ENCODE measurements around the gene FLAD1. TPM values are rescaled to one million over a fixed set of nuclear protein-coding genes. Genes with fewer than 3 reads are reported as not detected.
A peak's percentile ranks its signal among the peaks of the same experiment; 100 is the strongest.

FLAD1 gene
- total RNA-seq, 1 experiment from 2014 or later, result 23.7 TPM

DNA sequence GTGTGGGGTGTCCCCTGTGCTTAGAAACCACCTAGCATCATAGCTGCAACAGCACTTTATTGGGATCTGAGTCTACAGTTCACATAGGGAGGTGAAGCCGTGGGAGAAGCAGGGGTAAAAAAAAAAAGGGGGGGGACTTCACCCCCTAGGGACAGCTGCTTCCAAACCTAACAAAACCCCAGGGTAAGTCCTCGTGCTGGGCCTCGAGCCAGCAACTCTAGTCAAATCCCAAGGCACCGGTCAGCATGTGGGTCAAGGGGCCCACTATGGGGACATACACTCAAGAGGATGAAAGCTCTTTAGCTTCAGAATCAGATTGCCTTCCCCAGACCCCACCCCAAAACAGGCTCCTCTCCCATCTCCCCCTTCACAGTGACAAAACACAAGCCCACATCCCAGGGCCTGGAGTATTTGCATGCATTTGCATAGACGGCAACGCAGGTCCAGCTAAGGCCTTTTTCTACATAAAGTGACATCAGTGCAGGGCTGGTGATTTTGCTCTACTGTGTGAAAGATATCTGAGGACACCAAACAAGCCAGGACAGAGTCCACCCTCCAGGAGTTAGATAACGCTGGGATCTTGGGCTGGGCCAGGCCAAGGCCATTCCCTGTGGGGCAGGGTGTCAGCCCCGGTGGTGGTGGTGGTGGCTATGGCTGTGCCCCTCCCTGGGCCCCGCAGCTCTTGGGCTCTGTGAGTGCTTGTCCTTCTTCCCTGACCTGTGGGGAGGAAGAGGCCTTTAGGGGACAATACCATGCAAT is 38.6 kb upstream of the FLAD1 start:
- no peaks in the 10 kb centered on the region for H3K36me3 ChIP-seq
- no peak overlapping the region for H3K4me3 ChIP-seq
- H3K9me3 ChIP-seq (replicated peaks), result no peaks in the 10 kb centered on the region
- no peaks in the 10 kb centered on the region for H3K27me3 ChIP-seq (replicated peaks)
- H3K27ac ChIP-seq, result no peak overlapping the region
- H3K4me1 ChIP-seq (replicated peaks), result no peaks in the 10 kb centered on the region
- DNase-seq (ENCODE audit: low read depth in 1 of 2, low spot score in 2 of 2), result no peak

DNA sequence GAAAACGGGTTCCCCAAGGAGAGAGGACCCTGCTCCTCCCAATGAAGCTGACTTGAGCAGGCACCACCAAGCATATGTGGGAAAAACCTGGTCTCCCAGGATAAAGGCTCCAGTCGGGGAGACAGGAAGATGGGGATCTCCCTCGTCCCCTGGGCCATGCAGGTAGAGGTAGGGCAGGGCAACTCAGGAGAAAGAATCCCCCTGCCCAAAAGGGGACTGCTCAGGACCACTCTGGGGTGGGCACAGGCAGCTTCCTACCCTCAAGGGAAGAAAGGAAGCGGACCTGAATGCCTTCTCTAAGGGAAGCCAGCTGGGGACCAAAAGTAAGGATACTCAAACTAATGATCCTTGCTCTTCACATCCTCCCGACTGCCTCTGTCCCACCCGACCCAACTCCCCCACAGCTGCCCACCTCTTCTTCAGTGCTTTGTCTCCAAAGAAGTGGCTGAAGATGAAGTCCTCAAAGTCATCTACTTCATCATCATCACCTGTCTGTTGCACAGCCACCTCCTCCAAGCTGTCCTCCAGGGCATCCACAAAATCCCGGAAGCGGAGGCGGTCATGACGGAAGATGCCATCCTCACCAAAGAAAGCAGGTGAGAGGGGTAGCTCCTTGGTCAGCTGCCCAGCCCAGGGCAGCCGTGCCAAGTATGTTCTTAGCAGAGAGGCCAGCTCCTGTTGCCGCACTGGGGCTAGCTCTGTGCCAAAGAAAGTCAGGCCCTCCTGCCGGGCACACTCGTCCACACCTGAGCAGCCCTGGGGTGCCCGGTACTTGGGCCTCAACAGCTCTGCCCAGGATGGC is 37.8 kb upstream of the FLAD1 start:
- Histone ChIP-seq H3K4me3 (no peak overlapping the region), H3K27me3 (replicated peaks) (no peaks in the 10 kb centered on the region), H3K36me3 (no peaks in the 10 kb centered on the region), H3K27ac (no peak overlapping the region), H3K9me3 (replicated peaks) (no peaks in the 10 kb centered on the region), H3K4me1 (replicated peaks) (no peaks in the 10 kb centered on the region)
- DNase-seq (ENCODE audit: low read depth in 1 of 2, low spot score in 2 of 2), result no peak

DNA sequence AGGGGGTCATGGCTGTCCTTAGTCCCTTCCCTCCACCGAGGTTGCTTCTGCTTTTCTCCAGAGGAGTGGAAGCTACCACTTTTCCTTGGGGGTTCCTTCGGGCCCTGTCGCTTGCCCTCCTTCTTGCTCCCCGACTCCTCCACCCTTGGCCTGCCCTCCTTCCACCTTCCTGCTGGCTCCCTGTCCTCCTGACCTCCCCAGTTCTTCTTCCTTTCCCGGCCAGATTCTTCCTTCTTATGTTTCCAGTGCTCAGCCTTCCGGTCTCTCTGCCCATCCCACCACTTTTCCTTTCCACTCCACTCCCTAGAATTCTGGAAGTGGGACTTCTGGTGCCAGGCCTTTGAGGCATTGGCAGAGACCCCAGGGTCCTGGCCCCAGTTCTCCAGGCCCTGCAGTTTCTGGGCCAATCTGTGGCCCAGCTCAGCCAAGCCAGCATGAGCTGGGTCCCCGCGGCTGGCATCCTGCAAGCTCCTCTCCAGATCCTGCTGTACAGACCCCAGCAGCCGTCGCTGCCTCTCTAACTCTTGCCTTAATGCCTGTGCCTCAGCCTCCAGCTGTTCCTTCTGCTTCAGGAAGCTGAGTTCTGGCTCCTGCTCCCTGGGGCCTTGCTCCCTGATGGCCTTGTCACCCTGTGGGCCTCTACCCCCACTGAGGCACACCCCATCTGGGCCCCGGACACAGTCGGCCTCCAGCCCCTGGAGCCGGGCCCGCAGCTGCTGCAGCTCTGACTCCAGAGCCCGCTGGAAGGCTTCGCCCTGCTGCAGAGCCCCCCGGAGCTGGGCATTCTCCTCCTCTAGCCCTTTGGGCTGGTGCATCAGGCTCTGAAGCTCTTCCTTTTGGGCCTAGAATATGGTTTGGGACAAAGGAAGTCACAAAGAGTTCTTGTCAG is 36.9 kb upstream of the FLAD1 start:
- no peak overlapping the region for H3K4me3 ChIP-seq
- H3K4me1 ChIP-seq (replicated peaks), result no peaks in the 10 kb centered on the region
- no peak for DNase-seq (ENCODE audit: low read depth in 1 of 2, low spot score in 2 of 2)
- H3K27me3 ChIP-seq (replicated peaks), result no peaks in the 10 kb centered on the region
- H3K9me3 ChIP-seq (replicated peaks), result no peaks in the 10 kb centered on the region
- no peak overlapping the region for H3K27ac ChIP-seq
- no peaks in the 10 kb centered on the region for H3K36me3 ChIP-seq

DNA sequence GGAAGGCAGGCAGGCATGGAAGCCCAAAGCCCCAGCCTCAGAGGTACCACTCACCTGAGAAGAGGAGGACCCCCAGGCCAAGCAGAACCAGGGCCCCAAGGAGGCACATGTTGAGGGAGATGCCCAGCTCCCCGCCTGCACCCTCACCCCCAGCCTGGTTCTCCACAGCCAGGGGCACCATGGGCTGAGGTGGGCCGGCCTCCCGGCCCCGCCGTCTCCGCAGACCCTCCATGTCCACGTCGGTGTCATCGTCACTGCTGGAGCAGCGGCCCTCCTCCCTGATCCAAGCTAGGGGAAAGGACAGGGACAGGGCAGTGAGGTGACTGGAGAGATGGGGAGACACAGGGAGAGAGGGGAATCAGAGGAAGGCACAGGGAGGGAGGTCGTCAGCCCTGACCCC is 35.1 kb upstream of the FLAD1 start:
- Histone ChIP-seq H3K4me3 (no peak overlapping the region), H3K4me1 (replicated peaks) (no peaks in the 10 kb centered on the region)
- no peak for DNase-seq (ENCODE audit: low read depth in 1 of 2, low spot score in 2 of 2)

DNA sequence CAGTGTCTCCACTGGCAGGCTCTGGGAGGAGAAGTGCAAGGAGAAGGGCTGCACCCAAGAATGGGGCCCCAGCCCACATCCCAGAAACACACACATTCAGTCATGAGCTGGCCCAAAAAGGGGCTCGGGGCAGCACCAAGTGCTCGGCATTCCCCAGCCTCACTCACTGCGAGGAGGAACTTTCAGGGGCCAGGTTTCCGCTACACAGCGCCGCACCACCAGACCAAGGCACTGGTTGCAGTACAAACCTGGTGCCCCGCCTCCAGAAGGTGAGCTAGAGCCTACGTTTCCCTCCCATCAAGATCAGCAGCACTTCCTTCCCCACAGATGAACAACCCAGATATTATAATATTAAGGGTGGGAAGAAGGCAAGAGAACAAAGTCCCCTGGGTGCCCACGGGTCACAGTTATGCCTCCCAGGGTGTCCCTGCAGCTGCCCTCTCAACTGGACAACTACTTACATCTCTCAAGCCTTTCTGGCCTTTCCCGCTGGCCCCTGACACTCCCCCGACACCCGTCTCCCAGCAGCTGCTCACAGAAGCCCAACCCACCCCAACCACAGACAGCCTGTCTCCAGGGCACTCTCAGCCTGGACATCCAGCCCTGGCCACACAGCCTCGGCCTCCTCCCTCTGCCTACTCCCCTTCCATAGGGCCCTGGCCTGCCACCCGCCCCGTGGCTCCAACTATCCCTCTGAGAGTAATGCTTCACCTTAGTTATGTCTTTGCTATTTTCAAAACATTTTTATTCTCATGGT is 31.1 kb upstream of the FLAD1 start:
- Histone ChIP-seq H3K27ac (no peak overlapping the region), H3K36me3 (no peaks in the 10 kb centered on the region), H3K9me3 (replicated peaks) (no peaks in the 10 kb centered on the region), H3K4me3 (no peak overlapping the region), H3K27me3 (replicated peaks) (no peaks in the 10 kb centered on the region), H3K4me1 (replicated peaks) (peaks cover 11% of the 10 kb centered on the region)
- DNase-seq (ENCODE audit: low read depth in 1 of 2, low spot score in 2 of 2), result no peak

More for the DNA sequence above, 35.1 kb upstream of the FLAD1 start:
- Histone ChIP-seq H3K9me3 (replicated peaks) (no peaks in the 10 kb centered on the region), H3K36me3 (no peaks in the 10 kb centered on the region), H3K27ac (no peak overlapping the region), H3K27me3 (replicated peaks) (no peaks in the 10 kb centered on the region)

DNA sequence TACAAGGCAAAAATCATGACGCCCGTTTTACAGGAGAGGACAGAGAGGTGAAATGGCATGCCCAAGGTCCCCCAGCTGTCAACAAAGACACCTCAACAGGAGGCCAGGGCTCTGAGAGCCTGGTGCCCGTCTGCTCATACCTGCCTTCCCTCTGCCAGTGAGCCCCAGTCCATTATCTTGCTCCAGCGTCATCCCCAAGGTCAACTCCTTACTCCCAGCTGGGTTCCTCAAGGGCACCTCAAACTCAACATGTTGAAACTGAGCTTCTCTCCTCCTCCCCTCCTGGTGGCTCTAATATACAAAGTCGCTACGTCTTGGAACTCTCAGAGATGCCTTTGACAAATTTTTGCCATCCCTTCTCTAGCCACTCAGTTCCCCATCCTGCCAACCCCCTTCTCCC is 30.5 kb upstream of the FLAD1 start:
- Histone ChIP-seq H3K4me3 (no peak overlapping the region), H3K4me1 (replicated peaks) (peaks cover 11% of the 10 kb centered on the region), H3K27ac (no peak overlapping the region), H3K36me3 (no peaks in the 10 kb centered on the region; the same call in 1 of the 2 replicates), H3K27me3 (replicated peaks) (no peaks in the 10 kb centered on the region), H3K9me3 (replicated peaks) (no peaks in the 10 kb centered on the region)
- DNase-seq (ENCODE audit: low read depth in 1 of 2, low spot score in 2 of 2), result no peak

DNA sequence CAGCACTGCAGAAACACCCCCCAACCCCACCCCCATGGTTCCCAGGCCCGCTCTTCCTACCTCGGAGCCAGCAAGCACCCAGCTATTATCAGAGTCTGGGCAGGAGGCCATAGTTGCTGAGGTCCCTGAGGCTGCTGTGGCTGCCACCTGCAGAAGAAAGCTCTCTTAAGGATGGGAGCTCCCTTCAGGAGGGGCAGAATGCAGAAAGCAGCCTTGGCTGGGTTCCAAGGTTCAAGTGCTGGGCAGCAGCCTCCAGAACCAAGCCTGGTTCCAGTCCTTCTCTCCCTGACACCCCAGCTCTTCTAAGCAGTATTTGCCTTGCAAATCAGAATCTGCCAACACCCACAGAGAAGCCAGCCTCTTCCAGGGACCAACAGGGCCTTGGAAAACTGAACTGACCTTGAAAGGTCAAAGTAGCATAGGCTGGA is 29.5 kb upstream of the FLAD1 start:
- H3K4me1 ChIP-seq (replicated peaks), result peaks cover 11% of the 10 kb centered on the region
- no peaks in the 10 kb centered on the region for H3K27me3 ChIP-seq (replicated peaks)
- peaks cover 8% of the 10 kb centered on the region for H3K36me3 ChIP-seq
- no peak for DNase-seq (ENCODE audit: low read depth in 1 of 2, low spot score in 2 of 2)
- no peaks in the 10 kb centered on the region for H3K9me3 ChIP-seq (replicated peaks)
- H3K27ac ChIP-seq, result no peak overlapping the region
- H3K4me3 ChIP-seq, result no peak overlapping the region

DNA sequence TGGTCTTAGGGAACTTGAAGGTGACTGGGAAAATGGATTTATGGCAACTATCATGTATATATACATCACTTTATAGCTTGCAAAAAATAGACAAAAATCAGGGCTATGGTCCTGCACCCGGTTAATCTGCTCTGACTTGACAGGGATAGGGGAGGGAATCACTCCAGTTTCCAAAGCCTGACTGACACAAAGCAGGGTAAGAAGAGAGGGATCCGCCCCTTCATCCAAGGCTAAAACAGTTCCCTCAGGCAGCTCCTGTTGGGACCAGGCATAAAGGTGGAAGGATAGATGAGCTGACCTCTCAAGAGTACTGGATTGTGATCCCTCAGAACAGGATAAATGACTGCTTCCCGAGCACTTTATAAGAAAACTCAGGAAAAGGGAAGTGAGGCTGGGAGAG is 28.6 kb upstream of the FLAD1 start:
- Histone ChIP-seq H3K4me3 (no peak overlapping the region), H3K9me3 (replicated peaks) (no peaks in the 10 kb centered on the region)

DNA sequence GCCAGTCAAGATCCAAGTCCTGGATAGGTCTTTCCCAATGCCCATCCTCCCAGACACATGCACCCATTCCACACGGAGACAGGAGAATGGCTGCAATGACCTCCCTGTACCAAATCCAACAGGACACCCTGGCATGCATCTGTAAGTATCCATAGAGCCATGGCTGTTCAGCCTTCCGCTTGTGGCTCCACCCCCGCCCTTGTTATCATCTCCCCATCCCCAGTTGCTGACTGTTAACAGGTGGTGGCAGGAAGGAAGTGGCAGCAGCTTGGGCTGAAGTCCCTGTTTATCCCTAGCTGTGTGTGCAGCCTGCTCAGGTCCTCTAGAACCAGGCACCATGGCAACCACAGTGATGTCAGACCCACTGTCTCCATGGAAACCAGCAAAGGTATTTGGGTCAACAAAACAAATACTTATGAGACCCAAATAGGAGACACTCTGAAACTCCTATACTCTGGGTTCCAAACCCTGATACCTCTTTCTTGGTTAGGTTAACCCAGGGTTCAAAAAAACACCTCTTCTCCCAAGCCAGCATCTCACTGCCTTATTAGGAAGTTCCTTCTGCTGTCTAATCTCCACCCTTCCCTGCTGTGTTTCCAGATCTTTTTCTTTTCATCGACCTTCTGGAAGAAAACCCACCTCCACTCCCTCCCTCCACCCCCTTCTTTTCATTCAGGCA is 28.0 kb upstream of the FLAD1 start:
- Histone ChIP-seq H3K27ac (peak overlapping the region; percentile 4), H3K27me3 (replicated peaks) (no peaks in the 10 kb centered on the region), H3K4me1 (replicated peaks) (peaks cover 11% of the 10 kb centered on the region), H3K36me3 (peaks cover 21% of the 10 kb centered on the region), H3K9me3 (replicated peaks) (no peaks in the 10 kb centered on the region), H3K4me3 (peak overlapping the region; percentile 34)
- DNase-seq (ENCODE audit: low read depth in 1 of 2, low spot score in 2 of 2), result no peak

More for the DNA sequence above, 28.6 kb upstream of the FLAD1 start:
- Histone ChIP-seq H3K27me3 (replicated peaks) (no peaks in the 10 kb centered on the region), H3K36me3 (peaks cover 17% of the 10 kb centered on the region), H3K27ac (no peak overlapping the region), H3K4me1 (replicated peaks) (peaks cover 11% of the 10 kb centered on the region)
- no peak for DNase-seq (ENCODE audit: low read depth in 1 of 2, low spot score in 2 of 2)

DNA sequence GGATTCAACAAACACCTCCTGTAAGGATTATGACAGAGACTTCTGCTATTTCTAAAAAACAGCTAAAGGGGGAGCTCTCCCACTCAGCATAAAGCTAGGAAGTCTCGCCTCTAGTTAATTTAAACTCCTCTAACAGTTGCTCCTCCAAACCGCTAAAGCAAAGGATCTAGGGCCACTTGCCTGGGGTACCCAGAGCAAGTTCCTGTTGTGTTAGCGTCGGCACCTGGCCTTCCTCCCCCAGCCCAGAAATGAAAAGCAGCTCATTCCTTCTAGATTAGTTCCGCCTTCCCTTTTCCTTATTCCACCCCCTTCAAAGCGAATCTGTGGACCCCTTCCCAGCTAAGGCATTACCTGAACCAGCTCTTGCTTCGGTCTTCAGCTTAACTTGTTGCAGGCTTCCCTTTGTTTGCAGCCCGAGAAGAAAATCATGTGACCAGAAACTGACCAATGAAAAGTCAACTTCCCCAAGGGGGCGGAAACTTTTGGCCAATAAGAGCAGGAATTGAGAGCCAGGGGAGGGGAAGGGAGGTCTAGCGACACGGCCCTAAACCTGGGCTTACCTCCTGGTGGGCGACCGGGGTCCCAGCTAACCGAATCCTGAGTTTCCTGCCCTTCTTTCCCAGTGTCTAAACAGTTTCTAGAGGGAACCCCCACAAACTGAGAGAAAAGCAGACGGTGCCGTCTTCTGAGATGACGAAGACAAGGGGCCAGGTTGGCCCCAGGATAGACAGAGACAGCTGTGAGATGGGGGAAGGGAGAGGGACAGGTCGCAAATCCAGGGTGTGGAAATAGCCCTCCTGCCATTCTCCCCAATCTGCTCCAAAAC is 27.2 kb upstream of the FLAD1 start, which contains the start of gene PBXIP1:
Gene PBXIP1, minus strand, starts transcription at position 382 of the 826 bp plus-strand sequence. CDS start 2,378 bp downstream, outside the sequence.
- peak within 1 kb of the TSS; percentile 34 for H3K4me3 ChIP-seq
- H3K36me3 ChIP-seq, result peaks cover 23% of the 10 kb centered on the region
- DNase-seq (ENCODE audit: low read depth in 1 of 2, low spot score in 2 of 2), result peak; percentile 72 to 92
- no peaks in the 10 kb centered on the region for H3K9me3 ChIP-seq (replicated peaks)
- no peaks in the 10 kb centered on the region for H3K27me3 ChIP-seq (replicated peaks)
- peak within 1 kb of the TSS; percentile 4 for H3K27ac ChIP-seq
- peaks cover 16% of the 10 kb centered on the region for H3K4me1 ChIP-seq (replicated peaks)

DNA sequence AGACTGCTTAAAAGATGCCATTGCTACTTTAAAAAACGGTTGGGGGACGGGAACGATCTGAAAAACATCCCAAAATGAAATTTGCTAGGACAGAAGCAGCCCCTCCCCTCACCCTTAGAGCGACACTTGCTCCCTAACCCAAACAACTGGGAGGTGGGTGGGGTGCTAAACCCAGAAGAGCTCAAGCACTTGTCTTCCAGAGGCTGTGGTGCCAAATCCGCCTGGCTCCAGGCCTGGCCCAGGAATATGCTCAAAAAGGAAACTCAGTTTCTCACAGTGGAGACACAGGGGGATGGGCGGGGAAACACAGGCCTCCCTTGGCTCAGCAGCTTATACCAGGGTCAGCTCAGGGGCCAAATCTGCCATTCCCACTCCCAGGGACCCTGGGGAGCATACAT is 26.6 kb upstream of the FLAD1 start:
- DNase-seq (ENCODE audit: low read depth in 1 of 2, low spot score in 2 of 2), result no peak
- Histone ChIP-seq H3K36me3 (peaks cover 26% of the 10 kb centered on the region), H3K27ac (no peak overlapping the region), H3K27me3 (replicated peaks) (no peaks in the 10 kb centered on the region), H3K4me1 (replicated peaks) (peaks cover 20% of the 10 kb centered on the region), H3K4me3 (peak overlapping the region; percentile 34), H3K9me3 (replicated peaks) (peaks cover 3% of the 10 kb centered on the region)

DNA sequence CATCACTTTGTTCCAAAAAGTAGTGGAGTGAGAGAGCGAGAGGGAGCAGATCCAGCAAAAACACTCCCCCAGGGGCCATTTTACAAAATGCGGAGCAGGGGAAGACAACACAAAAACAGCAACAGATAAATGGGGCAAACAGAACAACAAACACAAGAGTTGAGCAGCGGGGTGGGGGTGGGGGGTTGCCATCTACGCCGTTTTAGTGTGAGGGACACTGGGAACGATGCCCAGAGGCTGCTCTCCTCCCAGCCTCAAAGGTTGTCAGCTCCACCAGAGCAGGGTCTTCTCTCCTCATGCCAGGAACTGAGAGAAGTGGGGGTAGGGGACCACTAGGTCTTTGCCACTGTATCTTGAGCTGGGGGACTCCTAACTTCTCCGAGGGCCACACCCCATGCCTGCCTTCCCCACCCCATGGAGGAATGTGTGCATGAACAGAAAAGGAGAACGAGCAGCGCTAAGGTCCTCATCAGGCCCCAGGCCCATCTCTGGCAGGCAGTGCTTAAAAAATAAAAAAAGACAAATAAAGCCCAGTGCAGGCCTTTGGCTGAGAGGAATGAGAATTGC is 26.0 kb upstream of the FLAD1 start:
- no peak for DNase-seq (ENCODE audit: low read depth in 1 of 2, low spot score in 2 of 2)
- Histone ChIP-seq H3K9me3 (replicated peaks) (peaks cover 6% of the 10 kb centered on the region), H3K27me3 (replicated peaks) (no peaks in the 10 kb centered on the region), H3K36me3 (peaks cover 32% of the 10 kb centered on the region), H3K27ac (no peak overlapping the region), H3K4me1 (replicated peaks) (peaks cover 26% of the 10 kb centered on the region), H3K4me3 (no peak overlapping the region)

Data from SJSA1 (cell line).